HFFc6 (cell line): Measurements from ENCODE around the gene MAD1L1. TPM values are rescaled to one million over a fixed set of nuclear protein-coding genes. Genes with fewer than 3 reads are reported as not detected.

Experiments used
- DNase-seq: peaks from one replicate; pipeline ENCODE4 v3.0.0-alpha.2; 2018
- H3K27ac Mint-ChIP-seq: 2 replicates; pipeline ENCODE4 v1.8.0; 2020; ENCODE audit warnings: mild to moderate bottlenecking, mixed read lengths
- H3K27me3 Mint-ChIP-seq: 2 replicates; pipeline ENCODE4 v1.8.0; 2021; ENCODE audit warnings: mild to moderate bottlenecking, moderate library complexity, mixed read lengths; ENCODE audit not compliant: insufficient read depth
- H3K36me3 Mint-ChIP-seq: 2 replicates; pipeline ENCODE4 v1.8.0; 2021; ENCODE audit warnings: low read depth, mixed read lengths
- H3K4me1 Mint-ChIP-seq: 2 replicates; pipeline ENCODE4 v1.8.0; 2020; ENCODE audit warnings: low read depth, mixed read lengths
- H3K4me3 Mint-ChIP-seq: 2 replicates; pipeline ENCODE4 v1.8.0; 2020; ENCODE audit warnings: mild to moderate bottlenecking, moderate library complexity, mixed read lengths
- H3K9me3 Mint-ChIP-seq: 2 replicates; pipeline ENCODE4 v1.8.0; 2020; ENCODE audit warnings: mild to moderate bottlenecking, mixed read lengths
- total RNA-seq, 6 experiments: library from RNA; stranded (reverse); fragmentation: NEBNext Ultra II Directional; extraction: Animal tissue kit (Norgen Biotek cat#: 25700); gene quantifications; 2 replicates in 1 of 6; 3 replicates in 5 of 6; pipeline ENCODE4 v1.2.3, GENCODE V29; 2021
- TF ChIP-seq, protein P1 (sequence below): fragments of 200-600 bp; sonication (generic); IDR thresholded peaks from 2 replicates; pipeline ENCODE4 v1.5.0; 2021; ENCODE audit warnings: antibody characterized with exemption, mild to moderate bottlenecking

MAD1L1 gene
- total RNA-seq, 6 experiments from 2014 or later = 34.6 to 44.8 (median 40.2) TPM

DNA sequence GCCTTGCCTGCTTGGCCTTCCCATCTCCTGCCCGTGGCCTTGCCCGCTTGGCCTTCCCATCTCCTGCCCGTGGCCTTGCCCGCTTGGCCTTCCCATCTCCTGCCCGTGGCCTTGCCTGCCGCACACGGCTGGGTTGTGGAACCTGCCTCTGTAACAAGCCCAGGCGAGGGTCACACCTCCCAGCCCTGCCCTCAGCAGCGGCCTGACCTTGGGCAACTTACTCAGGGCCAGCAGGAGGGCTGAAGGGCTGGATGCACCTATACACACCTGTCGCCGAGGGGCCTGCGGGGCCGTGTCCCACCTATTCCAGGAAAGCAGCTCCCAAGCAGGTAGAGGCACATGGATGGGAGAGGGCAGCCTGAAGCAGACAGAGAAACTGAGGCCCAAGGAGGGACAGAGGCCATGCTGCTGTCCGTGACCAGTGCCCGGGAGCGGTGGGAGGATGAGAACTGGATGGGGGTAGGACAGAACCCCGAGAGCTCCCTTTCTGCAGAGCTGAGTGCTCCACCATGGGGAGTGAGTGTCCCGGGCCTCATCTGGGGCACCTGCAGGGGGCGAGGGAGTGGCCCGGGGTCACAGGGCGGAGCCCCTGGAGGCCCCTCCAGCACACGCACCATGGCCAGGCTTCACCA lies 285.0 kb downstream of the MAD1L1 start:
- TF ChIP-seq, protein P1, sequence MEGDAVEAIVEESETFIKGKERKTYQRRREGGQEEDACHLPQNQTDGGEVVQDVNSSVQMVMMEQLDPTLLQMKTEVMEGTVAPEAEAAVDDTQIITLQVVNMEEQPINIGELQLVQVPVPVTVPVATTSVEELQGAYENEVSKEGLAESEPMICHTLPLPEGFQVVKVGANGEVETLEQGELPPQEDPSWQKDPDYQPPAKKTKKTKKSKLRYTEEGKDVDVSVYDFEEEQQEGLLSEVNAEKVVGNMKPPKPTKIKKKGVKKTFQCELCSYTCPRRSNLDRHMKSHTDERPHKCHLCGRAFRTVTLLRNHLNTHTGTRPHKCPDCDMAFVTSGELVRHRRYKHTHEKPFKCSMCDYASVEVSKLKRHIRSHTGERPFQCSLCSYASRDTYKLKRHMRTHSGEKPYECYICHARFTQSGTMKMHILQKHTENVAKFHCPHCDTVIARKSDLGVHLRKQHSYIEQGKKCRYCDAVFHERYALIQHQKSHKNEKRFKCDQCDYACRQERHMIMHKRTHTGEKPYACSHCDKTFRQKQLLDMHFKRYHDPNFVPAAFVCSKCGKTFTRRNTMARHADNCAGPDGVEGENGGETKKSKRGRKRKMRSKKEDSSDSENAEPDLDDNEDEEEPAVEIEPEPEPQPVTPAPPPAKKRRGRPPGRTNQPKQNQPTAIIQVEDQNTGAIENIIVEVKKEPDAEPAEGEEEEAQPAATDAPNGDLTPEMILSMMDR = no peak
- H3K36me3 Mint-ChIP-seq = no peaks in the 10 kb centered on the region

DNA sequence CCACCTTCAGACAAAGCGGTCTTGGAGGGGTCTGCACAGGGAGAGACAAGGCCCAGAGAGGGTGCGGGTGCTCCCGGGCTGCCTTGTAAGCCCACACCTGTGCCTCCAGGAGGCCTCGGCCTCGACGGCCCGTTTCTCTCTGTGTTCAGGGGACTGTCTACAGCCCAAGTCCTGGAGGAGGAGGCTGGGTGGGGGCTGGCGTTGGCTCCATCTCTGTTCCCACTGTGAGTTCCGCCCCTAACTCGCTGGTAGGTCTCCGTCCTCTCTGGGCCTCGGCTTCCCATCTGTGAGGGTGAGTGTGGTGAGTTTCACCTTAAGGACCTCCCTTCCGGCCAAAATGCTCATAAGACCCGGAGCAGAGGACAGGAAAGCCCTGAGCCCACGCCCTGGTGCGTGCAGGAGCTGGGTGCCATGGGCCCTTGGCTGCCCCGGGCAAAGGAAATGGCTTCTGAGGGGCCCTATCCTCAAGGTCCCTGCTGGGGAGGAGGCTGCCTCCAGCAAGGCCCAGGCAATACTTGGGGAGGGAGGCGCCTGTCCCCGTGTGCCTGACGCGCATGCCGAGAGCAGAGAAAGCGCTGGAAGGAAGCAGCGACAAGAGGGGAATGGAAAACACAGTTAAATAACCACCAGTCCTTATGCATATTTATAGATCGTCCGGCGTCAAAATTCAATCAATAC lies 285.8 kb downstream of the MAD1L1 start:
- DNase-seq = no peak
- TF ChIP-seq, protein P1 = no peak
- Mint-ChIP-seq H3K4me3 (no peak overlapping the region), H3K36me3 (no peaks in the 10 kb centered on the region), H3K4me1 (no peaks in the 10 kb centered on the region), H3K27ac (no peak overlapping the region), H3K9me3 (no peaks in the 10 kb centered on the region), H3K27me3 (no peaks in the 10 kb centered on the region; the same call in 1 of the 2 replicates)

More for the DNA sequence above, 285.0 kb downstream of the MAD1L1 start:
- Mint-ChIP-seq H3K27me3 (no peaks in the 10 kb centered on the region; the same call in 1 of the 2 replicates), H3K27ac (no peak overlapping the region), H3K4me1 (no peaks in the 10 kb centered on the region), H3K4me3 (no peak overlapping the region), H3K9me3 (no peaks in the 10 kb centered on the region)
- no peak for DNase-seq

DNA sequence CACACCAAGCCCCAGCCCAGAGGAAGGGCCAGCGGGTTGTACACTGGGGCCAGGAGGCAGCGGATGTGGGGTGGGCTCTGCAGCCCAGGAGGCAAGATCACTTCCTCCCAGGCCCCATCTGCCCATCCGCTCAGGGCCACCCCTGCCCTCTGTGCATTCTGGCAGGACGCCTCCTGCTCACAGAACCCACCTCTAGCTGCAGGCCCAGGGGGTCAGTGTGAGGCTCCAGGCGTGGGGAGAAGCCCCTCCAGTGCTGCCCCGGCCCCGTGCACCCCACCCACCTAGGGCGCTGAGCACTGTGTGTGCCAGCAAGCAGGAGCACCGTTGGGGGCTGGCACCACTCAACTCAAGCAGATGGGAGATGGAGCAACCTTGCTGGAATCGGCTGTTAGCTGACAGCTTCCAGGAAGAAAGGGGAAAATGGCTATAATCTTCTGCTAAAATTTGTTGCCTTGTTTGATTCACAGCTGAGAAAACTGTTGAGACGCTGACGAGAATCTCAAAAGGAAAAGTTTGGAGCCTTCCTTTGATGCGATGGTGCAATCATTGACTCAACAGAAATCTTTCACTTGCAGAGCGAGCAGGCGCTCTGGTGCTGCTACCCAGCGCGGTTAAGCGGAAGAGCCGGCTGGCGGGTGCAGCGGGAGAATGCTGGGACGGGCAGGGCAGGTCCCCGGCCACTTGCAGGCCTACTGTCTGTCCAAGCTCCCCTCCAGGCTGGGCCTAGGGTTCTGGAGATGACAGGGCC lies 286.5 kb downstream of the MAD1L1 start:
- Mint-ChIP-seq H3K27me3 (no peaks in the 10 kb centered on the region), H3K27ac (no peak overlapping the region), H3K4me3 (no peak overlapping the region), H3K9me3 (no peaks in the 10 kb centered on the region), H3K4me1 (no peaks in the 10 kb centered on the region), H3K36me3 (no peaks in the 10 kb centered on the region)
- no peak for DNase-seq
- TF ChIP-seq, protein P1 = no peak

DNA sequence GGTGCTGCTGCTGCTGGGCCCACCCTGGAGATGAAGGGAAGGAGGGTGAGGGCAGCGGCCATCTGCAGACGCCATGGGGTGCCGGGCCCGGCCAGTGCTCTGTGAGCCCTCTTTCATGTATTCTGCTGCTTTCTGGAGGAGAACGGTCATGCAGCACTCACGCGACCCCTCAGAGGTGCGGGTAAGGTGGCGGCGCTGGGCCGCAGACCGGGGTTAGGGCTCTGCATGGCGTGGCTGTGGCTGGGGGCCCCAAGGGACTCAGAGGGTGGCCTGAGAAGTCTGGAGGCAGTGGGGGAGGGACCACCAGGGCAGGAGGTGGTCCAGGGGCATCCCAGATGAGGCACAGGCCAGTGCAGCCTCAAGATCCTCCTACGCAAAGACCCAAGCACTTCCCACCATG lies 287.2 kb downstream of the MAD1L1 start:
- no peaks in the 10 kb centered on the region for H3K9me3 Mint-ChIP-seq
- no peak for DNase-seq
- TF ChIP-seq, protein P1 = no peak
- H3K4me3 Mint-ChIP-seq = no peak overlapping the region
- H3K4me1 Mint-ChIP-seq = no peaks in the 10 kb centered on the region
- H3K27me3 Mint-ChIP-seq = no peaks in the 10 kb centered on the region
- no peak overlapping the region for H3K27ac Mint-ChIP-seq
- no peaks in the 10 kb centered on the region for H3K36me3 Mint-ChIP-seq

DNA sequence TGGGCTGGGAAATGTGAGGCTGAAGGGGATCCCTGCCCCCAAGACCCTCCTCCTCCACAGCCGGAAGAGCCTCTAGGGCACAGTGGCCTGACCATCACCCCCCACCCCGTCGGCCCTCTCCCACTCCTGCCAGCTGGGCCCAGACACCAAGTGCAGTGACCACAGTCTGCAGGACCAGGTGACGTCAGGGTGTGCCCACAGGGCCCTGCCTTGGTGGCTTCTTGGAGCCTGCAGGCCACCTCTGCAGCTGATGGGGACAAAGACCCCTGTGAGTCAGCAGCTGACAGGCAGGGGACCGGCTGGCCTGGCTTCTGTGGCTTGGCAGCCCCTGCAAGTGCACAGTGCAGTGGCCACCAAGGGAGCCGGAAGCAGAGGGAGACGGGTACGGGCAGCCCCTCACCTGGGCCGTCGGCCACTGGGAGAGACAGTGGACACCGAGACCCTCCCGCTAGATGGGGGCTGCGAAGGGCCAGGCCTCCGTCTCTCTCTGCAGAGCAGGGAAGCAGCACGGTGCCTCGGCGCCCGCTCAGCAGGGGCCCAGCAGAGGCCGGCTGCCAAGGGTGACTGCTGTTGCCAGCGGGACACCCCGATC lies 288.0 kb downstream of the MAD1L1 start:
- no peaks in the 10 kb centered on the region for H3K9me3 Mint-ChIP-seq

More for the DNA sequence above, 288.0 kb downstream of the MAD1L1 start:
- TF ChIP-seq, protein P1 = no peak
- no peaks in the 10 kb centered on the region for H3K4me1 Mint-ChIP-seq
- H3K36me3 Mint-ChIP-seq = no peaks in the 10 kb centered on the region
- H3K27me3 Mint-ChIP-seq = no peaks in the 10 kb centered on the region
- DNase-seq = no peak
- no peak overlapping the region for H3K27ac Mint-ChIP-seq
- H3K4me3 Mint-ChIP-seq = no peak overlapping the region
